Mesothelial cell of epicardium (in vitro differentiated cells): ENCODE results near the gene ACBD4. TPM values are rescaled to one million over a fixed set of nuclear protein-coding genes. Genes with fewer than 3 reads are reported as not detected.

Experiments used
- DNase-seq, 2 experiments: peaks; one replicate each; pipeline ENCODE4 v3.0.0; 2021; ENCODE audit warnings: low spot score in 2 of 2; ENCODE audit not compliant: unreplicated experiment in 2 of 2
- H3K27ac Mint-ChIP-seq: 2 replicates; pipeline ENCODE4 v1.8.0; 2021; ENCODE audit warnings: mixed read lengths
- H3K27me3 Mint-ChIP-seq: 2 replicates; pipeline ENCODE4 v1.8.0; 2021; ENCODE audit warnings: low read depth, mixed read lengths
- H3K36me3 Mint-ChIP-seq: 2 replicates; pipeline ENCODE4 v1.8.0; 2021; ENCODE audit warnings: mixed read lengths
- H3K4me1 Mint-ChIP-seq: 2 replicates; pipeline ENCODE4 v1.8.0; 2021; ENCODE audit warnings: mixed read lengths
- H3K4me3 Mint-ChIP-seq: 2 replicates; pipeline ENCODE4 v1.8.0; 2021; ENCODE audit warnings: mild to moderate bottlenecking, moderate library complexity, mixed read lengths
- H3K9me3 Mint-ChIP-seq: 2 replicates; pipeline ENCODE4 v1.8.0; 2021; ENCODE audit warnings: mixed read lengths
- microRNA-seq: library from miRNA; unstranded; fragments of <30 nt; microRNA quantifications from one replicate; pipeline ENCODE4 v1.2.0, GENCODE V29; 2021; ENCODE audit warnings: inconsistent platforms, mixed read lengths
- total RNA-seq: library from RNA; stranded (reverse); gene quantifications from 3 replicates; pipeline ENCODE4 v1.2.1, GENCODE V29; 2021
- TF ChIP-seq, protein P1 (sequence below): fragments of 200-600 bp; sonication (generic); IDR thresholded peaks from one replicate; pipeline ENCODE4 v1.5.0; 2021; ENCODE audit warnings: antibody characterized with exemption; ENCODE audit not compliant: unreplicated experiment

ACBD4 gene
- total RNA-seq, 1 donor from 2014 or later = 17.4 TPM

DNA sequence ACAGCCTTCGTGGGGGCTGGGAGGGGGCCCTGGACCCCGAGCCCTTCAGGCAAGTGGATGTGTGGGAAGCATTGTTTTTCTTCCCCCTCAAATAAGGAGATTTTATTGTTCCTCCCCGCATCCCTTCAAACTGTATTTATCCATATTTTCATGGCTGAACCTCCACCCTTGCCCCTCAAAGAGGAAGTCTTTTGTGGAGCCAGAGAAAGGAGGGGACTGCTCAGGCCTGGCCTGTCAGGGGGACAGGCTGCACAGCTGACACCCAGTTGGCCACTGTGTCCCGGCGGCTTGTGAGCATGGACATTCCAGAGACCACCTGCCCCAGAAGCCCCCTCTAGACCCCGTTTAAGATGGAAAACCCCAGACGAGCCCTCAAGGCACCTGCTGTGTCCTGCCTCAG, 42.1 kb downstream of the ACBD4 start:
- no peak overlapping the region for H3K27ac Mint-ChIP-seq
- H3K4me1 Mint-ChIP-seq = peaks cover 16% of the 10 kb centered on the region

DNA sequence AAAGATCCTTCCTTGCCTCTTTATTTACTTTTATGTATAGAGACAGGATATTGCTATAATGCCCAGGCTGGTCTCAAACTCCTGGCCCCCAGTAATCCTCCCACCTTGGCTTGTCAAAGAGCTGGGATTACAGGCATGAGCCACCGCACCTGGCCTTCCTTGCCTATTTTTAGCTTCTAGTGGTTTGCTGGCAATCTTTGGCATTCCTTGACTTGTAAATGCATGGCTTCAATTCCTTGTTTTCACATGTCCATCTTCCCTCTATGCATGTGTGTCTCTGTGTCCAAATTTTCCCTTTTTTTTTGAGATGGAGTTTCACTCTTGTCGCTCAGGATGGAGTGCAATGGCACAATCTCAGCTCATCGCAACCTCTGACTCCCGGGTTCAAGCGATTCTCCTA, 48.7 kb downstream of the ACBD4 start:
- TF ChIP-seq, protein P1, sequence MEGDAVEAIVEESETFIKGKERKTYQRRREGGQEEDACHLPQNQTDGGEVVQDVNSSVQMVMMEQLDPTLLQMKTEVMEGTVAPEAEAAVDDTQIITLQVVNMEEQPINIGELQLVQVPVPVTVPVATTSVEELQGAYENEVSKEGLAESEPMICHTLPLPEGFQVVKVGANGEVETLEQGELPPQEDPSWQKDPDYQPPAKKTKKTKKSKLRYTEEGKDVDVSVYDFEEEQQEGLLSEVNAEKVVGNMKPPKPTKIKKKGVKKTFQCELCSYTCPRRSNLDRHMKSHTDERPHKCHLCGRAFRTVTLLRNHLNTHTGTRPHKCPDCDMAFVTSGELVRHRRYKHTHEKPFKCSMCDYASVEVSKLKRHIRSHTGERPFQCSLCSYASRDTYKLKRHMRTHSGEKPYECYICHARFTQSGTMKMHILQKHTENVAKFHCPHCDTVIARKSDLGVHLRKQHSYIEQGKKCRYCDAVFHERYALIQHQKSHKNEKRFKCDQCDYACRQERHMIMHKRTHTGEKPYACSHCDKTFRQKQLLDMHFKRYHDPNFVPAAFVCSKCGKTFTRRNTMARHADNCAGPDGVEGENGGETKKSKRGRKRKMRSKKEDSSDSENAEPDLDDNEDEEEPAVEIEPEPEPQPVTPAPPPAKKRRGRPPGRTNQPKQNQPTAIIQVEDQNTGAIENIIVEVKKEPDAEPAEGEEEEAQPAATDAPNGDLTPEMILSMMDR = no peak
- Mint-ChIP-seq H3K27ac (no peak overlapping the region), H3K4me3 (no peak overlapping the region), H3K9me3 (no peaks in the 10 kb centered on the region), H3K36me3 (no peaks in the 10 kb centered on the region), H3K27me3 (no peaks in the 10 kb centered on the region), H3K4me1 (no peaks in the 10 kb centered on the region)
- no peak for DNase-seq

More for the DNA sequence above, 42.1 kb downstream of the ACBD4 start:
- Mint-ChIP-seq H3K4me3 (no peak overlapping the region), H3K36me3 (no peaks in the 10 kb centered on the region), H3K27me3 (no peaks in the 10 kb centered on the region), H3K9me3 (no peaks in the 10 kb centered on the region)
- DNase-seq = no peak
- TF ChIP-seq, protein P1 = no peak

DNA sequence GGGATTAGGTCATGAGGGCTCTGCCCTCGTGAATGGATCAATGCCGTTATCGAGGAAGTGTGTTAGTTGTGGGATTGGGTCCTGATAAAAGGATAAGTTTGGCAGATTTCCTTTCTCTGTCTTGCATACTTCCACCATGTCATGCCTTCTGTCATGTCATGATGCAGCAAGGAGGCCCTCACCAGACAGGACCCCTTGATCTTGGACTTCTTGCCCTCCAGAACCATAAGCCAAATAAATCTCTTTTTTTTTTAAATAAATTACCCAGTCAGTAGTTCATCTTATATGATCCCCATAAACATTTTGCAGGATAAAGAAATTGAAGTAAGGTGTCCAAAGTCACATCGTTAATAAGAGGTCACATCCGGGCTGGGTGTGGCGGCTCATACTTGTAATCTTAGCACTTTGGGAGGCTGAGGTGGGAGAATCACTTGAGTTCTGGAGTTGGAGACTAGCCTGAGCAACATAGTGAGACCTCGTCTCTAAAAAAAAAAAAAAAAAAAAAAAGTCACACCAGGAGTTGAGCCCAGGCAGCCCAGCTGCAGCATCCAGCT, 51.4 kb downstream of the ACBD4 start:
- TF ChIP-seq, protein P1 = no peak
- Mint-ChIP-seq H3K36me3 (no peaks in the 10 kb centered on the region), H3K27ac (no peak overlapping the region), H3K4me3 (no peak overlapping the region), H3K9me3 (no peaks in the 10 kb centered on the region), H3K27me3 (no peaks in the 10 kb centered on the region), H3K4me1 (no peaks in the 10 kb centered on the region)
- DNase-seq = no peak

DNA sequence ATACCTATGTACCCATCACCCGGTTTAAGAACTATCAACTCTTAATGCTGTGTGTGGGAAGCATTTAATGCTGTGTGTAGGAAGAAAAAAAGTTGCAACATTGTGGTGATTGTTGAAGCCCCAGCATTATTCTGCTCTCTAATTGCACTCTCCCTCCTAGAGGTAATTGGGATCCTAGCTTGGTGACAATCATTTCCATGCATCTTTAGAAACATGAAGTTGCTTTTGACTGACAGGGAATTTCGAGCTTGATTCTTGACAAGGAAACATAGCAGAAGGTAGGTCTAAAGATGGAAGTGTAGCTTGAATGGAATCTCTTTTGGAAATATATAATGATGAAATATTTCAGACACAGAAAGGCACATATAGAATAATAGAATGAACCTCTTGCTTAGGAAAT, 53.5 kb downstream of the ACBD4 start:
- DNase-seq = no peak
- Mint-ChIP-seq H3K4me1 (no peaks in the 10 kb centered on the region), H3K9me3 (no peaks in the 10 kb centered on the region), H3K36me3 (no peaks in the 10 kb centered on the region), H3K27ac (no peak overlapping the region), H3K27me3 (no peaks in the 10 kb centered on the region), H3K4me3 (no peak overlapping the region)
- TF ChIP-seq, protein P1 = no peak

DNA sequence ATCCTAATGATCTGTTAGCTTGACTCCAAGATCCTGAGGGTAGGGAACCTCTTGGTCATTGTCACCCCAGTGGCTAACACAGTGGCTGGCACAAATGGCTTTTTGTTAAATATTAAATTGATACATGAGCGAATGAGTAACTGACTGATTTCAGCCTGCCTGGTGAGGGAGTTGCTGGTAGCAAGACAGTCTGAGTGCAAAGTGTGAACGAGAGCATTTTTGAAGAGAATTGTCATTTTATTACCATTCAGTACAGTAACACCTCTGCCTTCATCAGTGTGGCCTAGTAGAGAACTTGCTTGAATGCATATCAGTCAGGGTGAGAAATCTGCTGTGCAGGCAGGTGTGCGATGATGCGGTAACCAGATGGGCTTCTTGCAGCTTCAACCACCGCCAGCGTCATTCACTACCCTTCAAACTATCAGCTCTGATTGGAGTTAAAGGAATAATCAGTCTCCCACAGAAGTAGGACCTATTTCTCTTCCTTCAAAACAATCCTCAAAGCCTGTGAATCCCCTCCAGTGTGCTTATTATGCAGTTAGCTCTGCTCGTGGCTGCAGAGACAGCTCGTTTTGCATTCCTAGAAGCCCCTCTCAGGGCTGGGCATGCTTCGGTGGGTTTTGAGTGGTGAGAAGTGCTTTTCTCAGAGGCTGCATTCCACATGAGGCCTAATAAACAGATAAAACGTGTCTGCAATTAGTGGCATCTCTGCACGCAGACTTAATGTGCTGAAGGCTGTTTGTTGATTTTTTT, 55.2 kb downstream of the ACBD4 start:
- H3K4me1 Mint-ChIP-seq = no peaks in the 10 kb centered on the region
- no peak overlapping the region for H3K4me3 Mint-ChIP-seq
- no peaks in the 10 kb centered on the region for H3K36me3 Mint-ChIP-seq
- TF ChIP-seq, protein P1 = no peak
- no peaks in the 10 kb centered on the region for H3K9me3 Mint-ChIP-seq
- no peak for DNase-seq
- no peak overlapping the region for H3K27ac Mint-ChIP-seq
- no peaks in the 10 kb centered on the region for H3K27me3 Mint-ChIP-seq

Small RNA genes within 50 kb of the gene (microRNA-seq; reads per million reads assigned to microRNA genes)
- gene MIR6784 = not detected

Other genes with a start within 250 kb of the ACBD4 start
- gene EFTUD2, start 236.2 kb upstream of the ACBD4 start, total RNA-seq = 133 to 145 TPM (median 134 TPM) in 3 replicates
- gene GFAP, start 220.2 kb upstream of the ACBD4 start, total RNA-seq = not detected in 3 replicates
- gene KIF18B, start 187.9 kb upstream of the ACBD4 start, total RNA-seq = 19.0 to 20.2 TPM (median 19.2 TPM) in 3 replicates
- gene C1QL1, start 167.4 kb upstream of the ACBD4 start, total RNA-seq = 2.2 to 3.1 TPM (median 3.0 TPM) in 3 replicates
- gene DCAKD, start 84.1 kb upstream of the ACBD4 start, total RNA-seq = 83.2 to 86.0 TPM (median 83.2 TPM) in 3 replicates
- 80.6 to 86.1 TPM (median 80.9 TPM) in 3 replicates for gene NMT1, start 74.4 kb upstream of the ACBD4 start, total RNA-seq
- gene PLCD3, start 3.2 kb upstream of the ACBD4 start, total RNA-seq = 46.6 to 54.0 TPM (median 52.6 TPM) in 3 replicates
- 38.2 to 40.6 TPM (median 38.8 TPM) in 3 replicates for gene HEXIM1, start 12.8 kb downstream of the ACBD4 start, total RNA-seq
- gene HEXIM2, start 26.2 kb downstream of the ACBD4 start, total RNA-seq = 6.5 to 9.6 TPM (median 7.7 TPM) in 3 replicates
- gene FMNL1, start 86.2 kb downstream of the ACBD4 start, total RNA-seq = 3.0 to 3.7 TPM (median 3.6 TPM) in 3 replicates
- gene SPATA32, start 126.4 kb downstream of the ACBD4 start, total RNA-seq = not detected in 3 replicates
- gene MAP3K14, start 181.3 kb downstream of the ACBD4 start, total RNA-seq = 8.9 to 9.9 TPM (median 9.8 TPM) in 3 replicates